Measurements from ENCODE around the gene PLA2G5.

- TF ChIP-seq CEBPB (IDR thresholded peaks at IDR 0.05; ENCODE audit: low read depth, low read length) (no peak), RCOR1 (IDR thresholded peaks at IDR 0.05; ENCODE audit: insufficient replicate concordance, low read length) (no peak), CTCF (conservative IDR thresholded peaks at IDR 0.05; ENCODE audit: low read depth, low read length) (no peak), POLR2A (IDR thresholded peaks at IDR 0.05; ENCODE audit: low read depth, low read length) (no peak), RAD21 (IDR thresholded peaks at IDR 0.05; ENCODE audit: low read length) (no peak), CHD1 (IDR thresholded peaks at IDR 0.05; ENCODE audit: low read depth, low read length) (no peak), RFX5 (IDR thresholded peaks at IDR 0.05; ENCODE audit: low read depth, low read length) (no peak), FOS (IDR thresholded peaks at IDR 0.05; ENCODE audit: low read depth, low read length) (no peak), MAZ (IDR thresholded peaks at IDR 0.05; ENCODE audit: borderline replicate concordance, low read depth, low read length) (no peak), SMC3 (IDR thresholded peaks at IDR 0.05; ENCODE audit: low read depth, low read length) (no peak), BHLHE40 (IDR thresholded peaks at IDR 0.05; ENCODE audit: low read depth, low read length) (no peak)
- TF ChIP-seq, protein P1, sequence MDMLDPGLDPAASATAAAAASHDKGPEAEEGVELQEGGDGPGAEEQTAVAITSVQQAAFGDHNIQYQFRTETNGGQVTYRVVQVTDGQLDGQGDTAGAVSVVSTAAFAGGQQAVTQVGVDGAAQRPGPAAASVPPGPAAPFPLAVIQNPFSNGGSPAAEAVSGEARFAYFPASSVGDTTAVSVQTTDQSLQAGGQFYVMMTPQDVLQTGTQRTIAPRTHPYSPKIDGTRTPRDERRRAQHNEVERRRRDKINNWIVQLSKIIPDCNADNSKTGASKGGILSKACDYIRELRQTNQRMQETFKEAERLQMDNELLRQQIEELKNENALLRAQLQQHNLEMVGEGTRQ (IDR thresholded peaks at IDR 0.05; ENCODE audit: low read depth, low read length): no peak
Observed at GRCh38 chr1:20072771-20073170, 2.8 kb downstream of the PLA2G5 start.

Data from IMR-90 (cell line).